Measurements from ENCODE around the gene QSOX1. TPM values are rescaled to one million over a fixed set of nuclear protein-coding genes. Genes with fewer than 3 reads are reported as not detected.

Gene QSOX1
- total RNA-seq, 1 experiment from 2014 or later: 135 TPM

DNA sequence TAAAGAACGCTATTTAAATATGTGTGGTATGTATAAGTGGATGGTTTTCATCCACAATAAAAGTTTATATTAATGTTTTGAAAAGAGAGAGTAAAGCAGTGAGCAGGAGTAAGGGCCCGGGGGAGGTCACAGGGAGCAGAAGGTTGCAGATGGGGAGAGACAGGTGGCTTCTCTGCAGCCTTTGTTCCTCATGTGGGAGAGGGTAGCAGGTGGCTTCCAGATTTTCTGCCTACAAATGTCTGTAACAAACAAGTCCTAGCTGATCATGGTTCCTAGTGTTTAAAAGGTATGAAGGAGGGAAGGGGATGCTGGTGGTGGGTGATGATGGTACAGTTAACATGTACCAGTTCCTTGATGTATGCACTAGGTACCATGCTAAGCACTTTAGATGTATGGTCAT is 18.8 kb downstream of the QSOX1 start:
- Mint-ChIP-seq H3K9me3 (no peaks in the 10 kb centered on the region), H3K36me3 (no peaks in the 10 kb centered on the region), H3K4me1 (peaks cover 17% of the 10 kb centered on the region), H3K27me3 (ENCODE audit: low read depth) (no peaks in the 10 kb centered on the region), H3K4me3 (no peak overlapping the region), H3K27ac (peak overlapping the region; percentile 25; the same call in 1 of the 2 replicates)
- CTCF ChIA-PET: no interaction called here
- DNase-seq (ENCODE audit: low spot score) (no peak), ATAC-seq (no peak)
- POLR2A ChIA-PET: no interaction called here
- TF ChIP-seq, protein P1, sequence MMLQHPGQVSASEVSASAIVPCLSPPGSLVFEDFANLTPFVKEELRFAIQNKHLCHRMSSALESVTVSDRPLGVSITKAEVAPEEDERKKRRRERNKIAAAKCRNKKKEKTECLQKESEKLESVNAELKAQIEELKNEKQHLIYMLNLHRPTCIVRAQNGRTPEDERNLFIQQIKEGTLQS (CRISPR knock-in tag; conservative IDR thresholded peaks at IDR 0.05): no peak
- TF ChIP-seq GTF2I (CRISPR knock-in tag; conservative IDR thresholded peaks at IDR 0.05) (no peak), JUN (CRISPR knock-in tag; IDR thresholded peaks at IDR 0.05) (no peak), NR2C2 (CRISPR knock-in tag; IDR thresholded peaks at IDR 0.05) (no peak), ETV6 (CRISPR knock-in tag; IDR thresholded peaks at IDR 0.05) (no peak)

DNA sequence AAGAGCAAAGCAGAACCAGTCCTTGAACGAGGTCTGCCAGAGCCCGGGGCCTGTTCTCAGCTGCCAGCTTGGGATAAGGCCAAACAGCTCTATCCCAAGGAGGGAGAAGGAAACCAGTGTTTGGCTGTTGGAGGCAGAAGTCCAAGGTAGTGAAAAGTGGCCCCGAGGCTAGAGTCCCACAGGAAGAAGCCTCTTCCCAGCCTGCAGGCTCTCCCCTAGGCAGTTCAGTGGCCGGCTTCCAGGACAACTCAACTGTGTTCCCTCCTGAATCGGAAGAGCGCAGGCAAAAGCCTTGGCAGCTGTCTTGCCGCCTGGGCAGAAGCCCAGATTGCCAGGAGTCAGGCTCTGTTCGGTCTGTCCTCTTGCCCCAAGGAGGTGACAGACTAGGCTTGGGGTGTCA is 19.3 kb downstream of the QSOX1 start:
- no peak overlapping the region; the same call in 1 of the 2 replicates for H3K27ac Mint-ChIP-seq
- H3K4me3 Mint-ChIP-seq: no peak overlapping the region
- H3K27me3 Mint-ChIP-seq (ENCODE audit: low read depth): no peaks in the 10 kb centered on the region
- ATAC-seq: no peak
- DNase-seq (ENCODE audit: low spot score): no peak
- H3K36me3 Mint-ChIP-seq: no peaks in the 10 kb centered on the region
- no peaks in the 10 kb centered on the region for H3K9me3 Mint-ChIP-seq
- ChIA-PET POLR2A (no interaction called here), CTCF (no interaction called here)
- H3K4me1 Mint-ChIP-seq: peaks cover 12% of the 10 kb centered on the region
- TF ChIP-seq, protein P2, sequence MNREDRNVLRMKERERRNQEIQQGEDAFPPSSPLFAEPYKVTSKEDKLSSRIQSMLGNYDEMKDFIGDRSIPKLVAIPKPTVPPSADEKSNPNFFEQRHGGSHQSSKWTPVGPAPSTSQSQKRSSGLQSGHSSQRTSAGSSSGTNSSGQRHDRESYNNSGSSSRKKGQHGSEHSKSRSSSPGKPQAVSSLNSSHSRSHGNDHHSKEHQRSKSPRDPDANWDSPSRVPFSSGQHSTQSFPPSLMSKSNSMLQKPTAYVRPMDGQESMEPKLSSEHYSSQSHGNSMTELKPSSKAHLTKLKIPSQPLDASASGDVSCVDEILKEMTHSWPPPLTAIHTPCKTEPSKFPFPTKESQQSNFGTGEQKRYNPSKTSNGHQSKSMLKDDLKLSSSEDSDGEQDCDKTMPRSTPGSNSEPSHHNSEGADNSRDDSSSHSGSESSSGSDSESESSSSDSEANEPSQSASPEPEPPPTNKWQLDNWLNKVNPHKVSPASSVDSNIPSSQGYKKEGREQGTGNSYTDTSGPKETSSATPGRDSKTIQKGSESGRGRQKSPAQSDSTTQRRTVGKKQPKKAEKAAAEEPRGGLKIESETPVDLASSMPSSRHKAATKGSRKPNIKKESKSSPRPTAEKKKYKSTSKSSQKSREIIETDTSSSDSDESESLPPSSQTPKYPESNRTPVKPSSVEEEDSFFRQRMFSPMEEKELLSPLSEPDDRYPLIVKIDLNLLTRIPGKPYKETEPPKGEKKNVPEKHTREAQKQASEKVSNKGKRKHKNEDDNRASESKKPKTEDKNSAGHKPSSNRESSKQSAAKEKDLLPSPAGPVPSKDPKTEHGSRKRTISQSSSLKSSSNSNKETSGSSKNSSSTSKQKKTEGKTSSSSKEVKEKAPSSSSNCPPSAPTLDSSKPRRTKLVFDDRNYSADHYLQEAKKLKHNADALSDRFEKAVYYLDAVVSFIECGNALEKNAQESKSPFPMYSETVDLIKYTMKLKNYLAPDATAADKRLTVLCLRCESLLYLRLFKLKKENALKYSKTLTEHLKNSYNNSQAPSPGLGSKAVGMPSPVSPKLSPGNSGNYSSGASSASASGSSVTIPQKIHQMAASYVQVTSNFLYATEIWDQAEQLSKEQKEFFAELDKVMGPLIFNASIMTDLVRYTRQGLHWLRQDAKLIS (CRISPR knock-in tag; IDR thresholded peaks at IDR 0.05; ENCODE audit: borderline replicate concordance): no peak
- no peak for TF ChIP-seq GABPB1 (CRISPR knock-in tag; IDR thresholded peaks at IDR 0.05)
- TF ChIP-seq, protein P1 (CRISPR knock-in tag; conservative IDR thresholded peaks at IDR 0.05): no peak
- no peak for TF ChIP-seq IRF2 (CRISPR knock-in tag; IDR thresholded peaks at IDR 0.05; ENCODE audit: borderline replicate concordance, low read depth)
- TF ChIP-seq HMGA2 (CRISPR knock-in tag; IDR thresholded peaks at IDR 0.05): no peak
- TF ChIP-seq, protein P3, sequence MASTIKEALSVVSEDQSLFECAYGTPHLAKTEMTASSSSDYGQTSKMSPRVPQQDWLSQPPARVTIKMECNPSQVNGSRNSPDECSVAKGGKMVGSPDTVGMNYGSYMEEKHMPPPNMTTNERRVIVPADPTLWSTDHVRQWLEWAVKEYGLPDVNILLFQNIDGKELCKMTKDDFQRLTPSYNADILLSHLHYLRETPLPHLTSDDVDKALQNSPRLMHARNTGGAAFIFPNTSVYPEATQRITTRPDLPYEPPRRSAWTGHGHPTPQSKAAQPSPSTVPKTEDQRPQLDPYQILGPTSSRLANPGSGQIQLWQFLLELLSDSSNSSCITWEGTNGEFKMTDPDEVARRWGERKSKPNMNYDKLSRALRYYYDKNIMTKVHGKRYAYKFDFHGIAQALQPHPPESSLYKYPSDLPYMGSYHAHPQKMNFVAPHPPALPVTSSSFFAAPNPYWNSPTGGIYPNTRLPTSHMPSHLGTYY (CRISPR knock-in tag; IDR thresholded peaks at IDR 0.05): no peak
- TF ChIP-seq GTF2I (CRISPR knock-in tag; conservative IDR thresholded peaks at IDR 0.05): no peak
- TF ChIP-seq MXD4 (CRISPR knock-in tag; IDR thresholded peaks at IDR 0.05; ENCODE audit: borderline replicate concordance): no peak
- no peak for TF ChIP-seq RORB (CRISPR knock-in tag; IDR thresholded peaks at IDR 0.05)
- no peak for TF ChIP-seq ZNF396 (CRISPR knock-in tag; IDR thresholded peaks at IDR 0.05; ENCODE audit: borderline replicate concordance)
- TF ChIP-seq, protein P4, sequence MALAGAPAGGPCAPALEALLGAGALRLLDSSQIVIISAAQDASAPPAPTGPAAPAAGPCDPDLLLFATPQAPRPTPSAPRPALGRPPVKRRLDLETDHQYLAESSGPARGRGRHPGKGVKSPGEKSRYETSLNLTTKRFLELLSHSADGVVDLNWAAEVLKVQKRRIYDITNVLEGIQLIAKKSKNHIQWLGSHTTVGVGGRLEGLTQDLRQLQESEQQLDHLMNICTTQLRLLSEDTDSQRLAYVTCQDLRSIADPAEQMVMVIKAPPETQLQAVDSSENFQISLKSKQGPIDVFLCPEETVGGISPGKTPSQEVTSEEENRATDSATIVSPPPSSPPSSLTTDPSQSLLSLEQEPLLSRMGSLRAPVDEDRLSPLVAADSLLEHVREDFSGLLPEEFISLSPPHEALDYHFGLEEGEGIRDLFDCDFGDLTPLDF (CRISPR knock-in tag; IDR thresholded peaks at IDR 0.05): no peak
- TF ChIP-seq, protein P5, sequence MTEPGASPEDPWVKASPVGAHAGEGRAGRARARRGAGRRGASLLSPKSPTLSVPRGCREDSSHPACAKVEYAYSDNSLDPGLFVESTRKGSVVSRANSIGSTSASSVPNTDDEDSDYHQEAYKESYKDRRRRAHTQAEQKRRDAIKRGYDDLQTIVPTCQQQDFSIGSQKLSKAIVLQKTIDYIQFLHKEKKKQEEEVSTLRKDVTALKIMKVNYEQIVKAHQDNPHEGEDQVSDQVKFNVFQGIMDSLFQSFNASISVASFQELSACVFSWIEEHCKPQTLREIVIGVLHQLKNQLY (CRISPR knock-in tag; IDR thresholded peaks at IDR 0.05): no peak
- no peak for TF ChIP-seq FOXJ3 (CRISPR knock-in tag; IDR thresholded peaks at IDR 0.05; ENCODE audit: borderline replicate concordance)
- no peak for TF ChIP-seq ZNF416 (CRISPR knock-in tag; IDR thresholded peaks at IDR 0.05)

Data from WTC11 (cell line).